Osteocyte (in vitro differentiated cells): ENCODE measurements around the gene MYADML2. TPM values are rescaled to one million over a fixed set of nuclear protein-coding genes. Genes with fewer than 3 reads are reported as not detected.

Source experiments
- DNase-seq: peaks from one replicate; pipeline ENCODE4 v3.0.0; 2021; ENCODE audit warnings: mixed read lengths; ENCODE audit not compliant: unreplicated experiment; ENCODE audit errors: extremely low spot score
- H3K27ac Mint-ChIP-seq: one replicate; pipeline ENCODE4 v1.8.0; 2021; ENCODE audit warnings: mild to moderate bottlenecking, mixed read lengths; ENCODE audit not compliant: unreplicated experiment
- H3K27me3 Mint-ChIP-seq: one replicate; pipeline ENCODE4 v1.8.0; 2021; ENCODE audit warnings: mixed read lengths; ENCODE audit not compliant: unreplicated experiment
- H3K36me3 Mint-ChIP-seq: one replicate; pipeline ENCODE4 v1.8.0; 2021; ENCODE audit warnings: mixed read lengths; ENCODE audit not compliant: unreplicated experiment
- H3K4me1 Mint-ChIP-seq: one replicate; pipeline ENCODE4 v1.8.0; 2021; ENCODE audit warnings: mixed read lengths; ENCODE audit not compliant: unreplicated experiment
- H3K4me3 Mint-ChIP-seq: one replicate; pipeline ENCODE4 v1.8.0; 2021; ENCODE audit warnings: mild to moderate bottlenecking, moderate library complexity, mixed read lengths; ENCODE audit not compliant: unreplicated experiment
- H3K9me3 Mint-ChIP-seq: one replicate; pipeline ENCODE4 v1.8.0; 2021; ENCODE audit warnings: mixed read lengths; ENCODE audit not compliant: unreplicated experiment
- CTCF ChIP-seq: fragments of 200-600 bp; sonication (generic); IDR thresholded peaks from 2 replicates; pipeline ENCODE4 v1.5.0; 2021; ENCODE audit warnings: antibody characterized with exemption, mild to moderate bottlenecking, moderate library complexity
- total RNA-seq: library from RNA; stranded (reverse); gene quantifications from 2 replicates; pipeline ENCODE4 v1.2.1, GENCODE V29; 2021

MYADML2 gene
- total RNA-seq, 1 donor from 2014 or later: not detected

DNA sequence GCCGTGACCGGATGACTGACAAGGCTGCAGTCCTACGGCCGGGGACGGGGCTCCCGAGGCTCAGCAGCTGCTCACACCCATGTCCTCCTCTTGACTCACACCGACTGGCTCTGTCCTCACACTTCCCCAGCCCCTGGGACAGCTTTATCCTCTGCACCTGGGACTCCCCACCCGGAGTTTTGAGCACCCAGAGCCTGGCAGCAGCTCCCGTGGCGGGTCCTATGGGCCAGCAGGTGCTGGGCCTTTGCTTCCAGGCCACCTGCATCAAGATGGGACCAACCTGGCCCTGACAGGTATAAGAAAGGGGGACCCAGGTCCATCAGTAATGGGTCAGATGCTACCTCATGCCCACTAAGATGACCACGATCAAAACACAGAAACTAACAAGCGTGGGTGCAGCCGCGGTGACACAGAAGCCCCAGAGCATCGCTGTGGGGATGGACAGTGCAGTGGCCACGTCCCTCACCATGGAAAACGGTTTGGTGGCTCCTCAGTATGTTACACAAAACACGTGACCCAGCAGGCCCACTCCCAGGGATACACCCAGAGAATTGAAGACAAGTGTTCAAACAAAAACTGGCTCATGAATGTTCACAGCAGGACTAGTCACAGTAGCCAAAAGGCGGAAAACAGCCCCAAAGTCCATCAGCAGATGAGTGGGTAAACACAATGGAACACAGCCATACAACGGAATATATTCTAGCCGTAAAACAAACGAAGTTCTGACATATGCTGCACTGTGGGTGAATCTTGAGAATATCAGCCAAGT is 17.2 kb upstream of the MYADML2 start:
- DNase-seq: no peak
- H3K4me1 Mint-ChIP-seq: peaks cover 3% of the 10 kb centered on the region
- no peak overlapping the region for H3K27ac Mint-ChIP-seq
- no peak overlapping the region for H3K4me3 Mint-ChIP-seq
- peaks cover 20% of the 10 kb centered on the region for H3K27me3 Mint-ChIP-seq
- no peaks in the 10 kb centered on the region for H3K9me3 Mint-ChIP-seq
- no peaks in the 10 kb centered on the region for H3K36me3 Mint-ChIP-seq
- no peak for TF ChIP-seq CTCF

DNA sequence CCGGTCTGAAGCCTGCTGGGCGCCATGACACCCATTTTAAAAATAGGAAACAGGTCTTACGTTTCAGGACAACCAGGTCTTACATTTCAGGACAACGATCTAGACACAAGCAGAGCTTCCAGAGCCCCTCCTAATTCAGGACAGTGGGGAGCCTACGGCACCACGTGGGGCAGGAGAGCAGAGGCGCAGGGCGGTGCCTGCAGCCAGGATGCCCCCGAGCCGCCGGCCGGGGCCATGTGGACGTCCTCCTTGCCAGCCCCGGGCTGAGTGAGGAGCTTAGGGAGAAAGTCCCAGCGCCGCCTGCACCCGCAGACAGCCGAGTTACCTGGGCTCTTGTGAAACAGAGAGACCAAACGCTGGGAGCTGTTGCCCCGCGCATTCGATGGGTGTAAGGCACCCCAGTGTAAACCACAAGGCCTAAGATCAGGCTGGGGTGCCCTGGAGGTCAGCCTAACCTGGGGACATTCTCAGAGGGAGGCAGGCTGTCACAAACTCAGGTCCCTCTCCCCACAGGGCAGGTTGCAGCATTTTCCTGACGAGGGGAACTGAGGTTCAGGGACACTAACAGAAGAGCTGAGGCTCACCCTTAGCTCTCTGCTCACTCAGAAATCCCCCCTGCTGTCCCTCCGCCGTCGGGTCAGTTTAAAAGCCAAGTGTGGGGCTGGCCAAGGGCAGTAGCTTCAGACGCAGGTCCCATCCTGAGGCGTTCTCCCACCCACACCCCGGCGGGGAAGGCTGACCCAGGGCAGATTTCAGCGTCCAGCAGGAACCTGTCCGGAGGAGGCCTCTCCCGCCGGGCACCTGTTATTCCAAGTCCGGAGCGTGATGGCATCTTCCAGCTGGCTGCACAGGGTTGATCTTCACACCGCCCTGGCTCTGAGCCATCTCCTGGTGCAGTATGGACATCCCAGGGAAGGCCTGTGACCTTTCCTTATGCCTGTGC is 15.7 kb upstream of the MYADML2 start:
- no peak overlapping the region for H3K4me3 Mint-ChIP-seq
- TF ChIP-seq CTCF: no peak
- H3K36me3 Mint-ChIP-seq: no peaks in the 10 kb centered on the region
- peaks cover 2% of the 10 kb centered on the region for H3K4me1 Mint-ChIP-seq
- H3K27ac Mint-ChIP-seq: no peak overlapping the region
- peaks cover 25% of the 10 kb centered on the region for H3K27me3 Mint-ChIP-seq
- no peak for DNase-seq
- no peaks in the 10 kb centered on the region for H3K9me3 Mint-ChIP-seq

DNA sequence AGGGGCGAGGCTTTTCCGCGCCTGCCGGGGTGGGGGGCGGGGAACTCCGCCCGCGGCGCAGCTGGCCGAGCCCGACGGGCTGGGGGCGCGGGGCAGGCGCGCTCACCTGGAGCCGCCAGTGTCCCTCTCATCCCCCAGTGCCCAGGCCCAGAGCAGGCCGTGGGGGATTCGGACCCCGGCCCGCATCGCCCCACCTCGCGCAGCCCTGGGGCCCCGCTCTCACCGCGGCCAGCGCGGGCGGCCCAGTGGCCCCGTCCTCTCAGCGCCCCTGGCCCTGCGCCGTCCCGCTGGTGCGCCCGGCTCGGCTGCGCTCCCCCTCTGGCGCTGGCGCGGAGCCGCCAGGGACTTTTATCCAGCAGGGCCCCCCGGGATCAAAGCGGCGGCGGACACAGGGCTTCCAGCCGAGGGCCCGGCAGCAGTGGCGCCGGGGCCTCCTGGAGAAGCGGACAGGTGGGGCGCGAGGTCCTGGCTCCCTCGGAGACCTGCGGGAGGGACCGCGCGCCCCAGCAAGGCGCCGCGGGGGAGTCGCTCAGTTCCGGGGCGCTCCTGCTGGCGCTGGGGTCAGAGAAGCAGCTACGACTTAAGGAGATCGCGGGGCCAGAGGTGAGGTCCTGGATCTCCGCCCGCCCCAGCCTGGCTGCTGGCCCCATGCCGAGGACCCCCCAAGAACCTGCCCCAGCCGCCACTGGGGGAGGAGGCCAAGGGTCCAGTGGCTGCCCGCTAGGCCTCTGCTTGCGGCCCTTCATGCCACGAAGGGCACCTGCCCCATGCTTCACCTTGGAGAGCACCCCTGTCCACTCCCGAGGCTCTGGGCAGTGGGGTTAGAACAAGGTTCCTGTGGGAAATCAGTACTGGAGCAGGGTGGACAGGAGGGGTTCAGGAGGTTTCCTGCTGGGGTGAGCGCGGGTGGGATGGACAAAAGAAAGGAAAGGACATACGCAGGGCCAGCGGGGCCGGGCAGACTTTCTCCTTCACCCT is 14.8 kb upstream of the MYADML2 start:
- Mint-ChIP-seq H3K27me3 (peaks cover 29% of the 10 kb centered on the region), H3K4me3 (no peak overlapping the region), H3K9me3 (no peaks in the 10 kb centered on the region)

DNA sequence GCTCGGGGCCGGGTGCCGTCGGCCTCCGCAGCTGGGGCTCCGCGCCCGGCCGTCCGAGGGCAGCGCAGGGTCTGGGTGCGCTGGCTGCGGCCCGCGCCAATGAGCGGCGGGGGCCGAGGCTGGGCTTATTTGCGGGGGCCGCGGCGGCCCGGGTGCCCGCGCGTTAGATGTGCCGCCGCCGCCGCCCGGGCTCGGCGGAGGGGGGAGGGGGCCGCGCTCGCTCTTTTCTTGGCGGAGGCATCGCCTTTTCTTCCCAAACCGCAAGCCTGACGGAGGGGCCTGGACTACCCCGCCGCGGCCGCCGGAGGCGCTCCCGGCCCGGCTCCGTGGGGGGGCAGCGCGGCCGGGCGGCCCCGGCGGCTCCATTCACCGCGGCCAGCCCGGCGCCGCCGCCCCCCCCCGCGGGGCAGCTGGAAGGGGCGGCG is 14.1 kb upstream of the MYADML2 start, which contains the start of gene NOTUM:
TSS of gene NOTUM (minus strand) at position 101 of the 425 bp plus-strand sequence. CDS start 278 bp downstream, outside the sequence.
- H3K27me3 Mint-ChIP-seq: peaks cover 29% of the 10 kb centered on the region
- H3K9me3 Mint-ChIP-seq: no peaks in the 10 kb centered on the region
- peak; percentile 28 for TF ChIP-seq CTCF
- no peak within 1 kb of the TSS for H3K27ac Mint-ChIP-seq
- H3K36me3 Mint-ChIP-seq: no peaks in the 10 kb centered on the region
- H3K4me1 Mint-ChIP-seq: peaks cover 2% of the 10 kb centered on the region
- no peak for DNase-seq
- no peak within 1 kb of the TSS for H3K4me3 Mint-ChIP-seq

More for the DNA sequence above, 14.8 kb upstream of the MYADML2 start:
- no peak for DNase-seq
- TF ChIP-seq CTCF: no peak
- Mint-ChIP-seq H3K4me1 (peaks cover 2% of the 10 kb centered on the region), H3K27ac (no peak overlapping the region), H3K36me3 (no peaks in the 10 kb centered on the region)
